Measurements from ENCODE around the gene PRDM5. TPM values are rescaled to one million over a fixed set of nuclear protein-coding genes. Genes with fewer than 3 reads are reported as not detected.

Gene PRDM5
- total RNA-seq, 1 donor from 2014 or later = not detected

DNA sequence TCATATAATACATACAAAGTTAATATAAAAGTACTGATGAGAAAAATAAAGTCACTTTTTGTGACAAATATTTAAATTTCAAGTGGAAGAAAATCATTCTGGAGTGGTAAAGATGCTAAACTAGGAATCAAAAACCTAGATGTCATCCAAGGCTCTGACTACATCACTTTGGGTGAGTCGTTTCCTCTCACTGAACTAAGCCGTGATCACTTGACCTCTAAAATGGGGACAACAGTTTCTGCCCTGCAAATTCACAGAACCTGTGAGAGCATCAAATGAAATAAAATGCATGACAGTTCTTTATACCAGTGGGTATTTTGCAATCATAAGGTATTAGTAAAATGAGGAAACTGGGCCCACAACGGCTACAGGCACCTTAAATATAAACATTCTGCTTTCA lies 63.8 kb downstream of the PRDM5 start:
- H3K4me3 Mint-ChIP-seq = no peak overlapping the region
- H3K4me1 Mint-ChIP-seq = peaks cover 2% of the 10 kb centered on the region
- peaks cover 2% of the 10 kb centered on the region for H3K27me3 Mint-ChIP-seq
- DNase-seq = no peak
- H3K36me3 Mint-ChIP-seq (ENCODE audit: low read depth) = no peaks in the 10 kb centered on the region
- no peak overlapping the region for H3K27ac Mint-ChIP-seq
- intact Hi-C loops (cut with micrococcal nuclease) = no loop called here
- no peaks in the 10 kb centered on the region for H3K9me3 Mint-ChIP-seq

DNA sequence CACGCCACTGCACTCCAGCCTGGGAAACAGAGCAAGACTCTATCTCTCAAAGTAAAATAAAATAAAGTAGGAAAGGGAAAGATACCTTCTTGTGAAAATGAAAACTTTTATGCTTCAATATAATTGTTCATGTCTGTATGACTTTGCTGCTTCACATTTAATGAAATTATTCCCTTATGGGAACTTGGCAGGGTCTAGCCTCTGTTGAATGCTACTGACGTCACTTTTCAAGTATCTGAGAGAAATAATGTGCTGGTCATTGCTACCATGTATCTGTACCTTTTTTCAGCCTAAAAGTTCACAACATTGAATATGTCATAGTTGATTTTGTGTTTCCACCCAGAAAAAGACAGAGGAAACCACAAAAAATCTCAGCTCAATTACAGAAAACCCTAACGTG lies 65.2 kb downstream of the PRDM5 start:
- H3K36me3 Mint-ChIP-seq (ENCODE audit: low read depth) = no peaks in the 10 kb centered on the region
- intact Hi-C loops (cut with micrococcal nuclease) = no loop called here
- peaks cover 2% of the 10 kb centered on the region for H3K4me1 Mint-ChIP-seq
- H3K27me3 Mint-ChIP-seq = no peaks in the 10 kb centered on the region
- H3K4me3 Mint-ChIP-seq = no peak overlapping the region
- no peak for DNase-seq
- no peaks in the 10 kb centered on the region for H3K9me3 Mint-ChIP-seq
- no peak overlapping the region for H3K27ac Mint-ChIP-seq

DNA sequence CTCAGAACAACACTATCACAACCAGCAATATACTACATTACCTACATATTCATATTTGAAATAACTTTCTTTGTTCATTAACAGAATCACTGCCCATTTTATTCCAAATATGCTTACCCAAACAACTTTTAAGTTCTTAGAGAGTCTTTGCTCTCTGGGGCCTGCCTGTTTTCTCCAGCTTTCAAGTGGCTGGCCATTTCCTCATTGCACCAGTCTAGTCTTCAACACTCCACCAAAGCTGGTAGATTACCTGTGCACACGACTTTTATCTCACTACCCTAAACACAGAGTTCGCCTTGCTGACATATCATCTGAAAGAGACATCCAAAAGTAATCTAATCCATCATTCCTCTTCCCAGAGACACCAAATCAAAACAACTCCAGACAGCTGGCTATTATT lies 66.2 kb downstream of the PRDM5 start:
- Mint-ChIP-seq H3K9me3 (no peaks in the 10 kb centered on the region), H3K27me3 (peaks cover 2% of the 10 kb centered on the region), H3K4me3 (no peak overlapping the region), H3K27ac (no peak overlapping the region), H3K4me1 (peaks cover 2% of the 10 kb centered on the region), H3K36me3 (ENCODE audit: low read depth) (no peaks in the 10 kb centered on the region)
- no peak for DNase-seq
- intact Hi-C loops (cut with micrococcal nuclease) = no loop called here

DNA sequence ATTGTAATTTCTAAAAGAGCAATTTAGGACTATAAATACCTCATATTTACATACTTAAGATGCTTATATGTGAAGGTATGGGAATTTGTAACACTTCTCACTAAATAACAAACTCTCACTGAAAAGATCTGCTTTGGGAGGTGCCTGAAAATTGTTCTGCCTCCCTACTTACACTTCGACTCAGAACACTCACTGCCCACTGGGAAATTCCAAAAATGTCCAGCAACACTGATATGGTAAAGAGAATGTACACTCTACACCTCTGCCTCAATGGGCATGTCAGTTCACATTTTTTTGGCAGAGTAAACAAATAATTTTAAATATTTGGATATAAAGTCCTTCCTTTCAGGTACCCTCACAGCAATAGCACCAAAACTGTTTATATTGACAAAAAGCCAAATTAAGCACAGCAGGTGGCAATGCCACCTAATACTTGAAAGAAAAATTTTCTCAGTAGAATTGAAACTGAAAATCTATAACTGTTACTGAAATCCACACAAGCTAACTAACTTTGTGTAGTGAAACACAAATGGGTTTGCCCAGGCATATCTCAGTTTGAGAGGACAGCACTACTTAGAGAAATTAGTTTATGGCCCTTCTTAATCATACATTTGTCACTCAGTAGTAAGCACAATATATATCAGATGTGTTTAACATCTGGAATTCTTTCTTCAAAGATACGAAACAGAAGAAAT lies 67.1 kb downstream of the PRDM5 start:
- no peak overlapping the region for H3K27ac Mint-ChIP-seq
- intact Hi-C loops (cut with micrococcal nuclease) = no loop called here
- no peak for DNase-seq
- peaks cover 6% of the 10 kb centered on the region for H3K27me3 Mint-ChIP-seq
- no peaks in the 10 kb centered on the region for H3K36me3 Mint-ChIP-seq (ENCODE audit: low read depth)
- no peaks in the 10 kb centered on the region for H3K9me3 Mint-ChIP-seq
- H3K4me3 Mint-ChIP-seq = no peak overlapping the region
- H3K4me1 Mint-ChIP-seq = peaks cover 2% of the 10 kb centered on the region

DNA sequence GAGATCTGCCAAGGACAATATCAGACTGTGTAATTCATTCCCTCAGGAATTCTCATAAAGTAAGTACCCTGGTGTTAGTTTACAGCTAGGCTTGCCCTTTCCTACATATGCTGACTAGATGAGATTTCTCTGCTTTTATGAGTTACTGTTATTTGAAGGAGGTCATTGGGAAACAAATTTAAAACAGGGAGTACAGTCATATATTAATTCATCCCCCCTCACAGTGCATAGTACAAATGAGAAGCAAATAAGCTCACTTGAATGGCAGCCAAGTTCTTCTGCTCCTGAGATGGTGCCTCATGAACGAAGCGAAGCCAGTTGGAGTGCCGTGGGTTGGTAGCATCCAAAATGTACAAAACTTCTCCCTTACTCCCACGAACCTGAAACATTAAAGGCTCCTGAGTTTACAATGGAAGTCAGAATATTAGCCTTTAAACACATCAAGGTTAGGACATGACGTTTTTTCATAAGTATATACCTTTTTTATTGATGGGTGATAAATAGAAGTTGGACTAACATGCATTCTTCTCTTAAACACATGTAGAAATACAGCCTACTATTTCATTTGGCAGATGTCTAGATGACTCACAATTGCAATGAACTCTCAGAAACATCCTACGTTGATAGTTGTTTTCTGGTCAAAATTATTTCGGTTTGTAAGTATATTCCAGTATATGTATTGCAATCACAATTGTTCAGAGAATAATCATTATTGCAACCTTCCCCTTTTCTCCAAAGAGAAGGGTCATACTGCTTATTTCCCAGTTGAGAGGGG lies 69.2 kb downstream of the PRDM5 start:
- H3K27me3 Mint-ChIP-seq = peaks cover 13% of the 10 kb centered on the region
- H3K4me1 Mint-ChIP-seq = peaks cover 2% of the 10 kb centered on the region
- intact Hi-C loops (cut with micrococcal nuclease) = no loop called here
- no peaks in the 10 kb centered on the region for H3K9me3 Mint-ChIP-seq
- DNase-seq = no peak
- H3K36me3 Mint-ChIP-seq (ENCODE audit: low read depth) = no peaks in the 10 kb centered on the region
- H3K27ac Mint-ChIP-seq = no peak overlapping the region
- H3K4me3 Mint-ChIP-seq = no peak overlapping the region

DNA sequence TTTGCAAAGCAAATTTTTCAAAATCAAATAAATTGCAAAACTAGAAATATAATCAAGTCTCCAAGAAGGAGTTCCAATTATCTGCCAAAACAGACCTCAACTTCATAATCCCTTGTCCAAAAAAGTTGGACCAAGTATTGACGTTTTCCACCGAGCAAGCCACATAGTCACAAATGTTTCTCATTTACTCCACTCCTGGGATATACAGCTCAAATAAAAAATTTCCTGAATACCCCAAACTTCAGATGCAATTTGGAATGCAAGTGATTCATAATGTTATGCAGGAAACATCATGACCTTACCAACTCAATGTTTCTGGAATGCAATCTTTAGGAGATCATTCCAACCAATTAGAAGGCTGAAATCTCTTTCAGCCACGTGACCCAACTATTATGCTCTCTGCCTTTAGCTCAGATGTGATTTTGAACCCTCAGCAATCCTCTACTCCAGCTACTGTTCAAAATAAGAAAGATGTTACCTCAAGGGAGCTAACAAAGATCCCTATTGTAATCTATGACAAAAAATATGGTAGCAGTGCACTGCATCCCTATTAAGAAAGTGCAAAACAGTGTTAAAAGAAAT lies 72.4 kb downstream of the PRDM5 start:
- Mint-ChIP-seq H3K4me1 (no peaks in the 10 kb centered on the region), H3K36me3 (ENCODE audit: low read depth) (no peaks in the 10 kb centered on the region), H3K9me3 (no peaks in the 10 kb centered on the region), H3K4me3 (no peak overlapping the region), H3K27ac (no peak overlapping the region), H3K27me3 (peaks cover 20% of the 10 kb centered on the region)
- intact Hi-C loops (cut with micrococcal nuclease) = no loop called here
- DNase-seq = no peak

DNA sequence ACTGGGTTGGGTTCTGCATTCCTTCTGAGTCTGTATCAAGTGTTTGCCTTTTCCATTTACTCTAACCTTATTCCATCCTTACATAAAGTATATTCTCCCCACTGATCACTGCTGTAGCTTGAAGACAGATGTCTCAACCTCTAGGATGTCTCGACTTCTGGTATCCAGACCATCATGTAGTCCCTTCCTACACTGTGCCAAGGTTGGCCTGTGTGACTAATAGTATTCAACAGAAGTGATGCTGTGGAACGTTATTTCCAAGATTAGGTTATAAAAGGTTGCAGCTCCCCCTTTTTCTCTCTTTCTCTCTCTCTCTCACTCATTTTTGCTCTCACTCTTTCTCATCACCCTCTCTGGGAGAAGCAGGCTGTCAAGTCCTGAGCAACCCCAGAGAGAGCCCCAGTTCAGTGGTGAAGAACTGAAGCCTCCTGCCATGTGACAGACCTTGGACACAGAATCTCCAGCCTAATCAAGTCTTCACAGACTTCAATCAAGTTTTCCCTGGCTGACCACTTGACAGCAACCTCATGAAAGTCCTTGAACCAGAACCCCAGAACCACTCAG lies 75.4 kb downstream of the PRDM5 start:
- H3K36me3 Mint-ChIP-seq (ENCODE audit: low read depth) = no peaks in the 10 kb centered on the region
- H3K27ac Mint-ChIP-seq = no peak overlapping the region
- DNase-seq = no peak
- intact Hi-C loops (cut with micrococcal nuclease) = no loop called here
- H3K4me1 Mint-ChIP-seq = peaks cover 6% of the 10 kb centered on the region
- H3K9me3 Mint-ChIP-seq = no peaks in the 10 kb centered on the region
- H3K4me3 Mint-ChIP-seq = no peak overlapping the region
- peaks cover 23% of the 10 kb centered on the region for H3K27me3 Mint-ChIP-seq

DNA sequence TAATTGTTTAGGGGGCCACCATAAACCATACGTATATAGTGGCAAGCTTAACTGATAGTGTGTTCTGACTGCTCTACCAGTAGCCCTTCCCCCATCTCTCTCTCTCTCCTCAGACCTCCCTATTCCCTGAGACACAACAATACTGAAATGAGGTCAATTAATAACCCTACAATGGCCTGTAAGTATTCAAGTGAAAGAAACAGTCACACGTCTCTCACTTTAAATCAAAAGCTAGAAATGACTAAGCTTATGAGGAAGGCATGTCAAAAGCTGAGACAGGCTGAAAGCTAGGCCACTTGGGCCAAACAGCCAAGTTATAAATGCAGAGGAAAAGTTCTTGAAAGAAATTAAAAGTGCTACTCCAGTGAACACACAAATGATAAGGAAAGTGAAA lies 78.0 kb downstream of the PRDM5 start:
- intact Hi-C loops (cut with micrococcal nuclease) = no loop called here
- Mint-ChIP-seq H3K9me3 (no peaks in the 10 kb centered on the region), H3K27ac (no peak overlapping the region), H3K27me3 (peaks cover 12% of the 10 kb centered on the region), H3K36me3 (ENCODE audit: low read depth) (no peaks in the 10 kb centered on the region), H3K4me3 (no peak overlapping the region), H3K4me1 (peaks cover 6% of the 10 kb centered on the region)
- DNase-seq = no peak

DNA sequence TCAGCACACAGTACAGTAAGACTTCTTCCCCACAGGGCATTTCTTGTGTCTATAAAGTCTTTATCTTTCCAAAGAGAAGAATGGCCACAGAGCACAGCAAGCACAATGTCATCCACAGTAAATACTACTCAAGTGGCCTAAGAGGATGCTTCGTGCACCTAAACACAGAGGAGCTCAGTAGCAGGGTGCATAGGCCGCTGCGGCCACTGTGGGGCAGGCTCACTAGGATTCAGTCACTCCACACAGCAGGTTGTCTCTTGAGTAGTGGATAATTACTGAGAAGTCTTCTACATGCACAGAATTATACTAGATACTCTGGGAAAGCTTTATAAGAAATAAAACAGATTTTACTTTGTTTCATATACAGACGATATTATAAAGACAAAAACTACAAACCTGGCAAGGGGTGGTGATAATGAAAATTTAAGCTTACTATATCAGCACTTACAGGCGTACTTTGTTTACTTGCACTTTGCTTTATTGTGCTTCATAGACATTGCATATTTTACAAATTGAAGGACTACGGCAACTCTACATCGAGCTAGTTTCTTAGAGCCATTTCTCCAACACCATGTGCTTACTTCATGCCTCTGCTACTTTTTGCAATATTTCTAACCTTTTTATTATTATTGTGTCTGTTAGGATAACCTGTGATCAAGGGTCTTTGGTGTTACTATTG lies 78.5 kb downstream of the PRDM5 start:
- H3K4me1 Mint-ChIP-seq = peaks cover 6% of the 10 kb centered on the region
- no peak overlapping the region for H3K27ac Mint-ChIP-seq
- intact Hi-C loops (cut with micrococcal nuclease) = no loop called here
- peaks cover 10% of the 10 kb centered on the region for H3K27me3 Mint-ChIP-seq
- no peak overlapping the region for H3K4me3 Mint-ChIP-seq
- no peaks in the 10 kb centered on the region for H3K9me3 Mint-ChIP-seq
- DNase-seq = no peak
- H3K36me3 Mint-ChIP-seq (ENCODE audit: low read depth) = no peaks in the 10 kb centered on the region

DNA sequence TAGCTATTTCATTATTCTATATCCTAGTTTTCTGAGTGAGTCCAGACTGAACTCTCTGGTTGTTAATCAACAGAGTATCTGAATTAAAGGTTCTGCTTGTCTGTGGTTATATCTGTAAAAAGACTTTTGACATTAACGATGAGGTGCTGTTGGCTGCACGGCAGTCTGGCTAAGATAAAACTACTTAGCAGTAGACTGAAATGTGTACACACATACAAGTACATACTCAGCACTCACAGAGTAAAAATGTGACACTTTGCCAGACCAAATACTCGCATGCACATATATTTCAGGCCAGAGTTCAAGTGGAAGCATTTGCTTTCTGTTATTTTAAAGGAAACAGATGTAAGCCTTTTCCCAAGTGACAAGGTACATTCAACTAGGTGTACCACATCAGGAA lies 80.5 kb downstream of the PRDM5 start:
- peaks cover 6% of the 10 kb centered on the region for H3K27me3 Mint-ChIP-seq
- H3K4me1 Mint-ChIP-seq = peaks cover 6% of the 10 kb centered on the region
- H3K36me3 Mint-ChIP-seq (ENCODE audit: low read depth) = no peaks in the 10 kb centered on the region
- no peak for DNase-seq
- no peak overlapping the region for H3K27ac Mint-ChIP-seq
- H3K4me3 Mint-ChIP-seq = no peak overlapping the region
- intact Hi-C loops (cut with micrococcal nuclease) = no loop called here
- H3K9me3 Mint-ChIP-seq = no peaks in the 10 kb centered on the region

DNA sequence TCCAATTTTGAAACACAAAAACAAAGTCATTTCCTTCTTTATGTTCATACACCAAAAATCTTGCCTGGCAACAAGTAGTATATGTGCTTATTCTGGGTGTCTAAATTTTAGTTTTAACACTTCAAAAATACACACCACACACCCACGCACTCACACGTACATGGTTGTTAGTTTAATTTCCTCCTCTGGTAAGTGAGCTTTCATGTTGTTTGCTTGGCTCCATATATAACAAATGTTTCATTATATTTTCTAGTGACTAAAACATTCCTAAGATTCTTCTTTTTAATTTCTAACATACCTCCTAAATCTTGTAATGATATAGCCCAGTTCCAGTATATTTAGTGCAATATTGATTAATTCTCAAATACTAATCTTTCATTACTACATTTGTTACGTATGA lies 80.9 kb downstream of the PRDM5 start:
- H3K27me3 Mint-ChIP-seq = peaks cover 4% of the 10 kb centered on the region
- H3K4me3 Mint-ChIP-seq = no peak overlapping the region
- H3K9me3 Mint-ChIP-seq = no peaks in the 10 kb centered on the region
- intact Hi-C loops (cut with micrococcal nuclease) = no loop called here
- no peaks in the 10 kb centered on the region for H3K36me3 Mint-ChIP-seq (ENCODE audit: low read depth)
- no peak overlapping the region for H3K27ac Mint-ChIP-seq
- peaks cover 6% of the 10 kb centered on the region for H3K4me1 Mint-ChIP-seq
- no peak for DNase-seq

DNA sequence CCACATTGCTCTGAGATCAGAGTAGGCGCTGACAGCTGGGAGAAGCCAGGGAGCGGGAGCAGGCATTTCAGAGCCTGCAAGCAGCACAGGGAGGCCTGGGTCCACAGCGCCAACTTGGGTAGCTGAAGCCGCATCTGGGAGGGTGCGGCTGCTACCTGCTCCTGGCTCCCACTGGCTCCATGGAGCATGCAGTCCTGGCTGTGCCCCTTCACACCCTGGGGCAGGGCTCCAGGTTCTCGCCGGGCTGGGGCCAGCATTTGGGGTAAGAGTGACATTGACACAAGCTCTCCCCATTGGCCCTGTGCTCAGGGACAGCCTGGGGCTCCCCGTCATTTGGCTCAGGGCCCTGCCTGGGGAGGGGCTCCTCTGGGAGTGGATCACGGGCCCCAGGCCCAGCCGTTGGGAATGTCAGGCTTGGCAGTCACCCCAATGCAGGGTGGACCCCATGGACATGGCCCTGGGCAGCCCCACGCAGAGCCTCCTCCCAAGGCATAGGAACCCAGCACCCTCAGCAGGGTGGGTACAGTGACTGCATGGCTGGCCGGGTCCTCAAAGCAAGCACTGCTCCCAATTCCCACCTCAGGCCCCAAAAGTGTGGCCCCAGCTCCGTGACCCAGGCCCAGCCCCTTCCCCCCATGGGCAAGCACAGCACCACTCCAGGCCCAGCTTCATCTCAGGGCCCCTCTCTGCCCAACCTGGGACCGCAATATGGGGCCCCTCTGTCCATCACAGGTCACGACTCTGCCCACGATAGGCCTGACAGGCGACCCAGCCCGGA lies 82.4 kb downstream of the PRDM5 start:
- Mint-ChIP-seq H3K27me3 (peaks cover 3% of the 10 kb centered on the region), H3K36me3 (ENCODE audit: low read depth) (no peaks in the 10 kb centered on the region), H3K4me3 (no peak overlapping the region), H3K4me1 (peaks cover 6% of the 10 kb centered on the region), H3K9me3 (no peaks in the 10 kb centered on the region), H3K27ac (no peak overlapping the region)
- no peak for DNase-seq
- intact Hi-C loops (cut with micrococcal nuclease) = no loop called here

DNA sequence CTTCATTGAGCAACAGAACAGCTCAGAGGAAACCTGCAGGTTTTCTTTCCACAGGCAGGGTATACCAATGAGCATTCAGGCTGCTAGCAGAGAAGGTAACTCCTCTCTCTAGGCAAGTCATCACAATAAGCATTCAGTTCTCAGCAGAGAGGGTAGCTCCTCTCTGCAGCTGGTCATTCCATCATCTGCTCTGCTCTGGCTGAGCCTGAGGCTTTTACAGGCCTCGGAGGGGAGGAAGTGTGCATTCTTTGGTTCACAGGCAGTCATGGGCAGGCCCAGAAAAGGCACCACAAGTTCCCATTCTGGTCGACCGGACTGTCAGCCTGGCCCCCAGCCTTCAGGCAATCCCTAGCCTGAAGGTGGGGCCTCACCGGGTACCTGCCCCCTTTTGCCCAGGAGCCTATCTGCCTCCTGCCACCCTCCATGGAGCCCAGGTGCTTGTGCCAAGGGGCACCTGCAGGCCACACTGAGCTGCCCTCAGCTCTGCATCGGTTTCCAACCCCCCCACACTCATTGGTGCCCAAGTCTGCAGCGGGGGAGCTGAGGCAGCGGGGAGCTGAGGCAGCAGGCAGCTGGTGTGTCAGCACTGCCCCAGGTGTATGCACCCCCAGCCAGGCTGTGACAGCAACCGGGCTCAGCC lies 83.1 kb downstream of the PRDM5 start:
- no peak for DNase-seq
- H3K27me3 Mint-ChIP-seq = peaks cover 3% of the 10 kb centered on the region
- intact Hi-C loops (cut with micrococcal nuclease) = no loop called here
- H3K36me3 Mint-ChIP-seq (ENCODE audit: low read depth) = no peaks in the 10 kb centered on the region
- H3K27ac Mint-ChIP-seq = no peak overlapping the region
- no peak overlapping the region for H3K4me3 Mint-ChIP-seq
- peaks cover 2% of the 10 kb centered on the region for H3K4me1 Mint-ChIP-seq
- no peaks in the 10 kb centered on the region for H3K9me3 Mint-ChIP-seq
